NCI-H1105 (cell line): Measurements from ENCODE around the gene IL1RL2.

Experiments
- DNase-seq: peaks from one replicate; lab custom pipeline; 2025; lab: John Stamatoyannopoulos, UW

The IL1RL2 gene

DNA sequence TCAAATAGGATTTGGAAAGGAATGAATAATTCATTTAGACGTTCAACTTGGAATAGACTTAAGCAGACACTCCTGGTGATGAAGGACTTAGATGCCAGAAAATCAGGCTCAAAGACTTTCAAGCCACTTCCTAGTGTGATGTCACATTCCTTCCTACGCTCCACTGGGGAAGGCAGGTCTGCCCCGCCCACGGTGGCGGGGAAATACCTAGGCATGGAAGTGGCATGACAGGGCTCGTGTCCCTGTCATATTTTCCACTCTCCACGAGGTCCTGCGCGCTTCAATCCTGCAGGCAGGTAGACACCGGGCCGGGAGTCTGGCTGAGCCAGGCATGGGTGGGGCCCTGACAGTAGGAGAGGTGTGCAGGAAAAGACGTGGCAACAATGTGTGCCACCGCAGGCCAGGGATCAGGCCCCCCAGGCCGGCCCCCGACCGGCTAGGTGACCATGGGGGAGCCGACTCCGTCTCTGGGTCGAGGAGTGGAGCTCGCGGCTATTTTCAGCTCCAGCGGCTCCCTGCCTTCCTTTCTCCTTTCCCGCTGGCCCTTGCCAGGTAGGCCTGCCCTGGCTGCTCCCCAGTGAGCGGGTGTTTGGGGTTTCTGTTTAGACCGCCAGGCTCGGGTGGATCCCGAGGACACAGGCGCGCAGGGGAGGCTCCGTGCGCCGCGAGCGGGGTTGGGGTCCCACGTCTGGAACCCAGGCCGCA is at the start of gene IL1RL2:
TSS of gene IL1RL2 (plus strand) at position 233 of the 705 bp plus-strand sequence. CDS start 845 bp downstream, outside the sequence.
- DNase-seq = no peak

- no peak for DNase-seq
Measured at GRCh38 chr2:102137138-102137537, 49.7 kb upstream of the IL1RL2 start.

GRCh38 chr2:102138331-102138730 is 48.5 kb upstream of the IL1RL2 start:
- no peak for DNase-seq

DNA sequence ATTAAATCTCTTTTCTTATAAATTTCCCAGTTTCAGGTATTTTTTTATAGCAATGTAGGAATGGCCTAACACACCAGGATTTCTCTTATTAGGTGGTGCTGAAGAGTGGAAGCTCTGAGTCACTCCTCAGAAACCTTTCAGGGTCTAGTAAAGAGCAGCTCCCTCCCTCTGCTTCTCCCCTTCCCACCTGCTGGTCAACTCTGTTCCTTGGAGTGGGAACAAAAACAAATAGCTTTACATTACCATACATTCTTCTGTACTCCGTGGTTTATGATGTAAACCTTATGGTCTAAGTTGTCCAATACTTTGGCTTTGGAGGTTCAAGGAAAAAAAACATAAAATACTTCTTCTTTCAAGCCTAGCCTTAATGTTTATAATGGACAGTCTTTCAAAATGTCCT is 47.0 kb upstream of the IL1RL2 start:
- DNase-seq = no peak

GRCh38 chr2:102140377-102140776 is 46.4 kb upstream of the IL1RL2 start:
- no peak for DNase-seq

- no peak for DNase-seq
Measured at GRCh38 chr2:102141011-102141943, 45.5 kb upstream of the IL1RL2 start.

GRCh38 chr2:102141970-102142828 is 44.6 kb upstream of the IL1RL2 start, which contains the start of gene IL1R1:
Gene IL1R1, plus strand, starts transcription at chr2:102142746. Its CDS starts 14,979 bp downstream, at chr2:102157725.
- DNase-seq = no peak

DNA sequence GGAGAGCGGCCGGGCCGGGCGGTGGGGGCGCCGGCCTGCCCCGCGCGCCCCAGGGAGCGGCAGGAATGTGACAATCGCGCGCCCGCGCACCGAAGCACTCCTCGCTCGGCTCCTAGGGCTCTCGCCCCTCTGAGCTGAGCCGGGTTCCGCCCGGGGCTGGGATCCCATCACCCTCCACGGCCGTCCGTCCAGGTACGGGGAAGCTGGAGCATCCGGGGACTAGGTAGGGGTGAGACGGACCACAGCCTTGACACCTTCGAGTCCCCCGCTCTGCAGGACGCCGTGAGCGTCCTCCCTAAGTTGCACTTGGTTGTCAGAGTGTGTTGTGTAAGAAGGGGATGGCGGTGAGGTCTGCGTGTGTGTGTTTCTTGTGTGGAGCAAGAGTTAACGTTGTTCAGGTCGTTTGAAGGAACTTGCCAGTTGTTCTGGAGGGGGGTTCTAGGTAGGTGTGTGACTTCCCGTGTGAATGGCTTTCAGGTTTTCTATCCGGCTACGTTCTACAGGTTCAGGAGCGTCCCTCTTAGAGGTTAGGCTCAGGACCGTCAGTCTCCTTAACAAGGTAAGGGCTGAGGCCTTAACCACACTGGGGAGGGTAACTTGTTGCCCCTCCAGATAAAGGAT is 43.9 kb upstream of the IL1RL2 start:
- no peak for DNase-seq

DNA sequence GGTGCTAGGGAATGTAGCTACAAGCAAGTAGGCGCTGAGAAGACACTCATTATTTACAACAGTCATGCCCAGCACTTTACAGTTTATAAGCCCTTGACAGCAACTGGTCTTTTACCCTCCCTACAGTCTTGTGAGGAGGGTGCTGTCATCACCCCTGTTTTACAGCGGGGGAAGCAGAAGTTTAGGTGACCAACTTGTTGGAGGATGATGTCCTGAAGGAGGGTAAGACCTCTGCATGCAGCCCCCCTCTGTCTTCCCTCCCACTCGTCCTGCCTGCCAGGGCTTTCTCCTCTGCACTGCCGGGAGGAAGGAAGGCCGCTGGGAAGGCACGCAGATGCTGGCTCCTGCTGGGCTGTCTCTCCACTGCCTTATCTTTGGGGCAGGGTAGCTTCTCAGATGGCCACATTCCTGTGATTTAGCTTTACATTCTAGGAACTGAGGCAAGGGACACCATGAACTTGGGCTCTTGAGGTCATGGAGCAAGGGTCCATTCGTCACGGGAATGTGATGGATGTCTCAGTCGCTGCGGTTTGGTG is 43.3 kb upstream of the IL1RL2 start:
- DNase-seq = no peak

DNA sequence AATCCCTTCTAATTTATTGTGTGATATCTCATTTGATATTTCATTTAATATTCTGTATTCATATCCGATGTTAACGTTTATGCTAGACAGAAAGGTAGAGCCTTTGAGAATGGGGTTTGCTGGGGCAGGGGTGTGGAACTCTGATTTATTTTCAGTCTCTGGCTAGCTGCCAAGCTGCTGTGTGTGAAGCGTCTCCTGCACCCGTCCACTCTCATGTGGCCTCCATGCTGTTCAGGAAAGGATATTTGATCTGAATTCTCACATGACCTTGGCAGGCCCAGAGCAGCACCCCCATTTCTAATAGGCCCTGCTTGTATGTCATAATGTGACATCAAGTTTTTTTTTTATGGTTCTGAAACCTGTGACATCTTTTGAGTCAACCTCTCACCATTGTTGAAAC is 42.7 kb upstream of the IL1RL2 start:
- no peak for DNase-seq

DNA sequence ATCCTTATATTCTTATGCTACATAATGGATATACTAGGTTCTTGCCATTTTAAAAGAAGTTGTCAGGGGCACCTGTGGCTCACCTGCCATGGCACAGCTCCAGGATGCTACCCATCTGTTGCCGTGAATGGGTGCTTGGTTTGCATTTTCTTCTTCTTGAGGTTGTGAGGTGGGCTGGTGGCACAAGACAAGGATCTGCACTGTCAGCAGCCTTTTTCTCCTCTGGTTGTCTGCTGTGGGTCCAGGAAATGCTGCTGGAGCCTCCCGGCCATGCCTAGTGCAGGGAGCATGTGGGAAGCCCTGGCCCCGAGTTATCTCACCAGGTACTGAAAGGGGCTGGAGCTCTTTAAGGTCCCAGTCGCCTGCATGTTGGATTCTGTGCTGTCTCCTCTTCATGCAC is 41.7 kb upstream of the IL1RL2 start:
- DNase-seq = no peak

- no peak for DNase-seq
Measured at GRCh38 chr2:102145934-102146333, 40.9 kb upstream of the IL1RL2 start.

DNA sequence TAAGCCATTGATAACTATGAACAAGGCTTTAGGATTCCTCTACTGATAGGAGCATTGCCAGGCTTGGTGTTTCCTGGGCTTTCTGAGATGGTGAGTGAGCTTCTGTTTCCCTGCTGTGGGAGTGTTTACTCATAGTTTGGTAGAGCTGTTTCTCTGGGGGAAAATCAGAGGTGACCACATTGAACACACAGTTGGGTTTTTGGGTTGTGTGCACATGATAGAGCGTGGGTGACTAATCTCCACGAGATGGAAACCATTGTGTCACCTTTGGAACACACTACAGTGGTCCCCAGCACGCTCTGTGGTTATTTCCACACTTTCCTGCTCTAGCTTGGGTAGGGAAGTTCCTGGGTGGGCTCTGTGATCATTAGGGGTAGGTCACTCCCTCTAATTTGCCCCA is 38.9 kb upstream of the IL1RL2 start:
- DNase-seq = no peak

DNA sequence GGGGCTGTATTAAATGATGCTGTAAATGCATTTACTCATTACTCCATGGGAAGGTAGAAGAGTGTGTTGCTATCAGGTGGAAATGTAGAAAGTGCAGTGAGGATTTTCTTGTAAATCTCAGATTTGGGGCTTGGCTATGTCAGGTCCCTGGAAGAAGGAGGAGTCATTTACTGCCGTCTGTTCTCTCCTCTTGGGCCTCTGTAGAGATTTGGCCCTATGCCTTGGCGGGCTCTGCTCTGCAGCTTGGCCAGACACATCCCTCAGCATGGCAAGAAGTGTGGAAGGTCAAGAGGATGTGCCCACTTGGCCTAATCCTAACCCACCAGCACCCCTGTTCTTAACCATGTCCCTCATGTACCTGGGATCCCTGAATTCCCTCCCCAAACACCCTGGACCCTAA is 37.6 kb upstream of the IL1RL2 start:
- DNase-seq = no peak

GRCh38 chr2:102149644-102150455 is 37.0 kb upstream of the IL1RL2 start:
- no peak for DNase-seq

DNA sequence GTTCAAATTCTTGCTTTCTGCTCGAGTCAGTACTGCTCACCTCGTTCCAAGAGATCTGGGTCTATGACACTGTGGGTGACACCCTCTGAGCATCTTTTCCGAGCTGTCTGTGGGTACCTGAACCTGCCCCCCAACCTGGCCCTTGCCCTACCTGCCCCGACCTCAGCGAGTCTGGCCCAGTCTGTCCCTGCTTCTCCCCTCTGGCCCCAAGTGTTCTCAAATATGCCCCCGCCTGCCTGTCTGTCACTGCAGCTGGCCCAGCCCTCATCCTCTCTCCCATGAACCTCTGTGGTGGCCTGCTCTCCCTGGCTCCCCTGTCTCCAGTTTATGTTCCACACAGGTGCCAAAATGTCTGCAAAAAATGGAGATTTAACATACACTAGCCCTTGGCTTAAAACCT is 32.5 kb upstream of the IL1RL2 start:
- DNase-seq = no peak

DNA sequence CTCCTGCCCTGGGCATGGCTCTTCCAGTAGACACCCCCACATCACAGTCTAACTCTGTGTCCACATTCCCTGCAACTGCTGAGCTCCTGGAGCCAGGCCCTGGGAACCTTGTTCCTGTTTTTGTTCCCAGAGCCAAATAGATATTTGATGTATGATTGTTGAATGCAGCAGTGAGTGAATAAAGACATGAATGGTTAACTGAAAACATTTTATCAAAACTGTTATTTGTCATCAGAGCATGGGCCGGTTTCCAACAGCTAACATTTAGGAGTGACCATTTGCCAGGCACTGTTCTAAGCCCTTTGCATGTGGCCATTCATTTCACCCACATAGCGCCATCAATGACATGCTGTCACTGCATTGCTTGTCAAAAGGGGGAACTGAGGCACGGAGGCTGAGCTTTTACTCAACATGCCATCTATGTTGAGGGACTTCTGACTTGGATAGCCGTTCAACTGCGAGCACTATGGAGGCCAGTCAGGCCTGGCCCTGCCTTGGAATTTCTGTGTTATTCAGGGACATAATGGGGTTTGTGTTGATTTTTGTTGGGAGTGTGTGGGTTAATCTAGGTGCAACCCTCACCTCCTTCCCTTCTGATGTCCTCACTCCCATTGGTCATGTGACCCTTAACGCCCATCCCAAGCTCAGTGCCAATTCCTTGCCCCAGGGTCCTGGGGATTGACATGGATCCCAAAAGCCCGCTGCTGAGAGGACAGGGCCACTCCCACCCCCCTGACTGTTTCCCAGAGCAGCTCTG is 31.7 kb upstream of the IL1RL2 start:
- no peak for DNase-seq

DNA sequence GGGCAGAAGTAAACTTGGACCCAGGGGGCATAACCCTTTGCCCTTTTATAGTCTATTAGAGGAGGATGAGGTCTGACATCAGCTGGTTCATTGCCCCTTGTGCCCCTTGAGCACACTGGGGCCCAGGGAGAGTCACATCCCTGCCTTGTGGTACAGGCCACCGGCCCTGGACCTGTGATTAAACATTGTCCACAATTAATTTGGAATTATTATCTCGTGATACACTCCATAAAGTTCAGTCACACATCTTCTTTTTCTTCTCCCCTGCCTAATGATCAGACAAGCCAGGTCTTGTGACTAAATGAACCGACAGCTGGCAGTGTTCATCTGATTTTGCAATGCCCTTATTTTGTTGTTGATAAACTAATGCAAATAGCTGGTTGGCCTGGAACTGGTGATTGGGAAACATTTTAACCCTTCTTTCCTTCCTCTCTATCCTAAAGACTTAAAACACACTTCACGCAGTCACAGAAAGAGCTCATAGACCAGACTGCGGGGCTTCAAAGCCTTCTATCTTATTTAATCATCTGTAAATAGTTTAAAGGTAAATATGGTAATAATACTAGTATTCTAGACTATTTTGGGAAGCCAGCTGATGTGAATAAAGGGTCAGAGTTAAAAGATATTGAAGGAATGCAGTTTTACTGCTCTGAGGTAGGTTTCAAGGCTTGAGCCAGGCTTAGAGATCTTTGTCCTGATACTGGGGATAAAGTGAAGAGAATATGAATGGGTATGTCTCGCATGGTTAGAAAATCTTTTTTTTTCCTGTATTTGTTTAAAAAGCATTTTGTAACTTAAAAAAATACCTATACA is 30.9 kb upstream of the IL1RL2 start:
- DNase-seq = no peak
